ENCODE results near the gene NAA10.
A peak's percentile ranks its signal among the peaks of the same experiment; 100 is the strongest.

The NAA10 gene

DNA sequence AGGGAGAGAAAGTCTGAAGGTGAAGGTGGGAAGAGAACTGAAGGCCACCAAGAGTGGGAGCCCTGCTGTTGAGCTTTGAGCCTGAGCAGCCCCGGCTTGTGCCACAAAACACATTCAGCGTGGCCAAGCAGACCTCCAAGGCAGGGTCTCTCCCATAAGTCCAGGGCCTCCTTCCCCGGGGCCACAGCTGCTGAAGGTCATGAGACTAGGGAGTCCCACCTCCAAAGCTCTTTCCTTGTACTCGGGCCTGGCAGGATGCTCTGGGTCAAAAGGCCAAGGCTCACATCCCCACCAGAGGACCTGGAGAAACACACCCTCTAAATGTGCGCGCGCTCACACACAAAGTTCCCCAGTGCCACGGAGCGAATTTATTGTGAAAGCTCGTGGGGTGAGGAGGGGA, 5.3 kb downstream of the NAA10 start:
- DNase-seq (ENCODE audit: low read depth) = no peak

DNA sequence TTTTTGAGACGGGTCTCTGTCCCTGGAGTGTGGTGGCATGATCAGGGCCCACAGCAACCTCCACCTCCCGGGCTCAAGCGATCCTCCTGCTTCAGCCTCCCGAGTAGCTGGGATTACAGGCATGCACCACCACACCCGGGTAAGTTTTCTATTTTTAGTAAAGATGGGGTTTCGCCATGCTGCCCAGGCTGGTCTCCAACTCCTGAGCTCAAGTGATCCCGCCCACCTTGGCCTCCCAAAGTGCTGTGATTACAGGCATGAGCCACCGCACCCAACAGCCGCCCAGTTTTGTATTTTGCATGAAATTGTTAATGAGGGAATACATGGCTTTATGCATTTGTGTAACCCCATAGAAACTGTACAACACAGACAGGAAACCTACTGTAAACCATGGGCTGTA, 6.0 kb downstream of the NAA10 start:
- DNase-seq (ENCODE audit: low read depth) = no peak

DNA sequence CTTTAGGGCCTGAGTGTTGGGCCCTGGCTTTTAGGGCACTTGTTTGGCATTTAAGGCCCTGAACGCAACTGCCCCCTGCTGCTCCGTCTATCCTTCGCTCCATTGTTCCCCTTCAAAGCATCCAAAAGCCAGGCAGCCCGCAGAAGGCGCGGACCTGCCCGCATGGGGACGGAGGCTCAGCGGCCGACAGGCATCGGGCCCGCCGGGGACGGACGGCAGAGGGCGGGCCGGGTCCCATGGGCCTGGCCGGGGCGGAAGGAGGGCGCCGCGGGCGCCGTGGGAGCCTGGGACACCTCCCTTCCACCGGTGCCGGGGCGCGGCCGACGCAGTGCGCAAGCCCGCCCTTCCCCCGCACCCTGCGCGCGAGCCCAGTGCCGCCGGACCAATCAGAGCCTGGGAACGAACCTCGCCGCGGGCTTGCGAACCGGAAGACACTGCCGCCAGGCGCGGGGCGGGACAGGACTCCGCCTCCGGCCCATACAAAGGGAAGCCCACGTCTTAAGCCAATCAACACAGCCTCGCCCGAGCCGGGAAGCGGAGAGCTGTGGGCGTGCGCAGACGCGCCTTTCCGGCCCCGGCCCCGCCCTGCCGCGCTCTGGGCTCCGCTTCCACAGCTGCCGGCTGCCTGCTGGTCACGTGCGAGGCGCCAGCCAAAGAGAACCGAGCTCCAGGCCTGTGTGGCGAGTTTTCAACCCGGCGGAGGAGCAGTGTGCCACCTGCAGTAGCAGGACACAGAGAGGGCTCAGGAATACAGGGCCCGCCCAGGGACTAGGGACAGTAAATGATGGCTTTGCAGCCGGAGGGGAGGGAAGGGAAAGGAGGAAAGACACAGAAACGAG, 6.7 kb downstream of the NAA10 start:
- DNase-seq (ENCODE audit: low read depth) = peak; percentile 70

DNA sequence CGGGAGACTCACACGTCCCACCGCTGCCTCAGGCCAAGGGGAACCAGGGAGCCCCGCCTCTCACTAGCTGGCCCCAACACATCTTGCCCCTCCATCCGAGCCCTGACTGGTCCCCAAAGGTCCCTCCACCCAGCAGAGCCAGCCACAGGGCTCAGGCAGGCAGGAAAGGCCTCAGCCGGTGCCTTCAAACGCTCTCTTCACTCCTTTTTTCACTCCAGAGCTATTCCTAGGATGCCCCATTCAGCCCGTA, 7.2 kb downstream of the NAA10 start:
- DNase-seq (ENCODE audit: low read depth) = no peak

GRCh38 chrX:153926858-153927671, 7.8 kb downstream of the NAA10 start:
- DNase-seq (ENCODE audit: low read depth) = peak; percentile 49

DNA sequence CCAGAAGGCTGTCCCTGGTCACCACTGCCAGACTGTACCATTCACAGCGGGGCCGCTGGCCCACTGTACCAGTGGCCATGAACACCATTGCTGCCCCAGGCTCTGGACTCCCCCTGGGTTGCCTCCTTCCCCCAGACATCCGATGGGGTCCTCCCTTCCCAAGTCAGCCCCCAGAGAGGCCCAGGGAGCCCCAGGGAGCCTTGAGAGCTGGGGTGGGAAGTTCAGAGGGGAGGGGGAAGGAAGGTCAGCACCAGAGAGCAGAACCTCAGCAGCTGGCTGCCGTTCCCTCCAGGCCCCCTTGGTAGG, 8.3 kb downstream of the NAA10 start:
- DNase-seq (ENCODE audit: low read depth) = no peak

- no peak for DNase-seq (ENCODE audit: low read depth)
Observed at GRCh38 chrX:153925739-153926551, 8.9 kb downstream of the NAA10 start, which contains the start of gene ARHGAP4. TSS of gene ARHGAP4 (minus strand) at chrX:153926264. CDS start at chrX:153926202, 62 bp downstream.

GRCh38 chrX:153925387-153925738, 9.5 kb downstream of the NAA10 start:
- no peak for DNase-seq (ENCODE audit: low read depth)

GRCh38 chrX:153924149-153924861, 10.5 kb downstream of the NAA10 start:
- no peak for DNase-seq (ENCODE audit: low read depth)

DNA sequence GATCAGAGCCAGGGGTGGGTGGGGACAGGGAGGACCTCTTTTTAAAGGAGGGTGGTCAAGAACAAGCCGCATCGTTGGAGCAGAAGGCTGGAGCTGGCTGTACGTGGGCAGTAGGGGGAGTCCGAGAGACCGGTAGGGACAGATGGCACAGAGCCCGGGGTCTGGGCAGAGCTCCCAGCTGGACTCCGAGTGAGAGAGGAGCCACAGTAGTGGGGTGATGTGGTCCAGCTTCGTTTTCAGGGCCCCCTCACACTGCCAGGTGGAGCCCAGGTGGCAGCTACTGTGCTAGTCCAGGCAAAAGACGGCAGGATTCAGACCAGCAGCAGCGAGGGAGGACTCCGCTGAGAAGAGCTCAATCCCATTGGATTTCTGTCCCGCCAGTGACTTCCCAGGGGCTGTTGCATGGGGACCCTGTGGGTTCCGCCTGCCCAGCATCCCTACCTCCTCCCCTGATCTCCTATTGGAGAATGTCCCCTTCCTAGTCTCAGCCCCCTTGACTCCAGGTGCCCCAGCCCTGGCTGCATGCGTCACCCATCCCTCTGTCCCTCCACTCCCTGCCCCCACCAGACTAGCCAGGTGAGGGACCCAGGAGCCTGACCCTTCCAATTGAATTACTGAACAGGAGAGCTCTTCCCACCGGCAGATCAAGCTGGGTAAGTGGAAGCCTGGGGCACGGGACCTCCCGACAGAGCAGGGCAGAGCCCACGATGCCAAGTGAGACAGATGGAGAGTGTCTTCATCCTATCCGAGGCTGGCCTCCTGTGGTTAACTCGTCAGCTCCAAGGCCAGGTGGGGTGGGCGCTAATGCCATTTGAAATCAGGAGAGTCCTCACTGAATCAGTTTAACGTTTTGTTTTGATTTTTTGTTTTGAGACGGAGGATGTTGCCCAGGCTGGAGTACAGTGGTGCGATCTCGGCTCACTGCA, 11.6 kb downstream of the NAA10 start:
- no peak for DNase-seq (ENCODE audit: low read depth)

DNA sequence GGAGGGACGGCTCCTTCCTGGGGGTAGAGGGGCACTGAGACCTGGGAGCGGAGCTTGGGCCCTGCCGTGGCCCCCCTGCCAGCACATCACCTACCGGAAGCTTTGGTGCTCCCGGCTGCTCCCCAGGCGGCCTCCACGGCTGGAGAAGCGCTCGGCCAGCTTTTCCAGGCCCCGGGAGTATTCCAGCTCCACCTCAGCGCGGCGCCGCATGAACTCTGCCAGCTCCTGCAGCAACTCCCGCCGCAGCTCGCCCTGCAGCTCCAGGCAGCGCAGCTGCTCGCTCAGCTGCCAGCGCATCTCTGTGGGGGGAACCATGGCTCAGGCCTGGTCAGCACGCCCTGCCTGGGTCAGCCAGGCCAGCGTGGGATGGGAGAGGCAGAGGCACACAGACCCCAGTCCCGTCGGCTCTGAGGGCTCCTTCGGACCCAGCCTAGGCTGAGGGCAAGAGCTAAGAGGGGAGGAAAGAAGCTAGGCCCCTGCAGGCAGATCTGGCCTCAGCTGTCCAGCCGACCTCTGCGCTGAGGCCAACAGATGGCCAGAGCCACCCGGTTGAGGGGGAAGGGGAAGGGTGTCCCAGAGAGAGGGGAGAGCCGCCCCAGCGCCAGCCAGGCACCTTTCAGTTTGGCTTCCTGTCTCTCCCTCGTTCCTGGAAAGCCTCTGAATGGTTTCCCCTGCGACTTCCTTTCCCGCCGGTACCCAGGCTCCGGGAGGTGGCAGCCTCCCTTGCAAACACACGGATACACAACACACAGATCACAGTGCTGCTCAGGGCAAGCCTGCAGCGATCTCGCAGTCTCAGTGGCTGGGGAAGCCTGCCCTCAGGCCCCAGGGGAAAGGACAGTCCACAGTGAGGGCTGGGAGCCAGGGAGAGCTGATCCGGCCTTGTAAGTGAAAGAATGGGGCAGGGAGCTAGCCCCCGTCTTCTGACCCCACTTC, 13.1 kb downstream of the NAA10 start:
- no peak for DNase-seq (ENCODE audit: low read depth)

DNA sequence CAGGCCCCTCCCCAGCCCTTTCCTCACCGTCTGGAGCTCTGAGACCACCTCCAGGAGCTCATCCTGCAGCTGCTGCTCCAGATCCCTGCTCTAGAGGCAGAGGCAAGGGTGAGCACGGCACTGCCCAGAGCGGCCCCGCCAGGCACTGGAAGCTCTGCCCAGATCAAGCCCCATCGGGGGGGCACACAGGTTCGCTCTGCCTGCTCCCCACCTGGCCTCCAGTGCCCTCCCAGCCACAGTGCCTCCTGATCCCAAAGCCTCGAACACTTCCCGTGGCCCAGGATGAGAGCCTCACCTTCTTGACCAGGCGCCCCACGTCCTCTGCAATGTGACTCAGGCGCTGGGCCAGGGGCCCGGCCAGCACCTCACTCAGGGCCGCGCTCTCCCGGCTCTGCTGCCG, 13.8 kb downstream of the NAA10 start:
- DNase-seq (ENCODE audit: low read depth) = no peak

DNA sequence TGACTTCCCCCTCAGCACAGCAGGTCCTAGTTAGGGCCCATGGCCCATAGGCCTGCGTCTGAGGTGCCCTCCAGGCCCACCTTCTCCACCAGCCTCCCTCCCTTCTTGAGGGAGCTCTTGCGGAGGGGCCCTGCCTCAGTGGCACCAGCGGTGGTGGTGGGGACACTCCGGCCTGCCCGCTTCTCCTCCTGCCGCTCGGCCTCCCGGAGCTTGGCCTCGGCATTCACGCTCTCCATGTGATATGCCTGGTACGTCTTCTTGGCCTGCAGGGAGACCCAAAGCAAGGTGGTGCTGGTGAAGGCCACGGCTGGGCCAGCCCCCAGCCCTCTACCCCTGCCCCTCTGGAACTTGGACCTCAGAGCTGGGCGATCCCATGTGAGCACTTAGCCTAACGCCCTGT, 14.3 kb downstream of the NAA10 start:
- DNase-seq (ENCODE audit: low read depth) = no peak

DNA sequence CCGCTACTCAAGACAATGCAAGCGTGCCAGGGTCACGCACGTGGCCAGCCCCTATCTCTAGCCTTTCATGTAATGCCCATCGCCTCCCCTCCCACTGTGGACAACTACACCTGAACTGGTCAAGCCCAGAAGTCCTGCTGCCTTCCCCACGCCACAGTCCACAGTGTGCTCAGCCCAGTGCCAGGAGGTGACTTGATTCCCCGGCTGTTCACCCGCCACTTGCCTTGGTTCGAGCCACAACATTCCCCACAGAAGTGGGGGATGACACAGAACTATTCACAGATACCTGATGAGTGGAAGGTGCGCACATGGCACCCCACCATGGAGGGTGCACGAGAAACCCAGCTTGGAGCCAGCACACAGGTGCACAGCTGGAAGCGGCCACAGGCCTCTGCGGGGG, 15.6 kb downstream of the NAA10 start:
- DNase-seq (ENCODE audit: low read depth) = no peak

GRCh38 chrX:153917869-153918268, 17.0 kb downstream of the NAA10 start:
- DNase-seq (ENCODE audit: low read depth) = no peak

- no peak for DNase-seq (ENCODE audit: low read depth)
Observed at GRCh38 chrX:153913701-153914100, 21.1 kb downstream of the NAA10 start.

- no peak for DNase-seq (ENCODE audit: low read depth)
Observed at GRCh38 chrX:153913211-153913610, 21.6 kb downstream of the NAA10 start.

GRCh38 chrX:153911798-153912197, 23.0 kb downstream of the NAA10 start:
- no peak for DNase-seq (ENCODE audit: low read depth)

- DNase-seq (ENCODE audit: low read depth) = no peak
Observed at GRCh38 chrX:153910446-153910845, 24.4 kb downstream of the NAA10 start.

DNA sequence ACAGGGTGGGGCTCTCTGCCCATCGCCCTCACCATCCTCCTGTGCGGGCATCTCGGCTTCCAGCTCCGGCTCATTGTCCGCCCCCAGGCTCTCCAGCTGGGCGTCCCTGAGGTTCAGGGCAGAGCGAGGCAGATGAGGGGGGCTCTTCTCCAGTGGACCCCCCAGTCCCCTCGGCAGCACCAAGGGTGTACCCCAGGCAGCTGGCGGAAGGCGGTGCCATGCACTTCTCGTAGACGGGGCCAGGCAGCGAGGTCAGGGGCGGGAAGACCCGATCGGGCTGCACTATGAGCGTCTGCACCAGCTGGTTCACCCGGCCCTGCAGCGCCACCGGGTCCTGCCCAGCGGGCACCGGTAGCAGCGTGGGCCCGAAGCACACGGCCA, 24.9 kb downstream of the NAA10 start:
- no peak for DNase-seq (ENCODE audit: low read depth)
